Left lung (tissue), 10 donors: ENCODE results near the gene OR4K14. TPM values are rescaled to one million over a fixed set of nuclear protein-coding genes. Genes with fewer than 3 reads are reported as not detected.
"Not testable (repeated sequence)": the region's sequence is repeated elsewhere in the genome, so short reads cannot be mapped to it uniquely, and the experiment has no call there.

Experiments used
- ATAC-seq: fragments of 200-7000 bp; cut with Tn5 transposase; one replicate; pipeline ENCODE4 v1.9.1; 2020; ENCODE audit warnings: moderate library complexity
- DNase-seq, 4 donors: peaks; one replicate each; pipeline ENCODE4 v3.0.0-alpha.2; 2013 to 2020
- H3K27ac ChIP-seq, 2 donors: fragments of 200-600 bp; sonication (generic) in 1 of 2; one replicate each; pipeline versions ENCODE4 v1.5.0 to v1.8.0; 2020 to 2021
- H3K27me3 ChIP-seq, 2 donors: fragments of 200-600 bp; sonication (generic) in 1 of 2; one replicate each; pipeline versions ENCODE4 v1.5.0 to v1.8.0; 2020 to 2021
- H3K36me3 ChIP-seq, 2 donors: fragments of 200-600 bp; sonication (generic) in 1 of 2; one replicate each; pipeline versions ENCODE4 v1.5.0 to v1.8.0; 2020 to 2021
- H3K4me1 ChIP-seq, 2 donors: fragments of 200-600 bp; one replicate each; pipeline ENCODE4 v1.8.0; 2021
- H3K4me3 ChIP-seq, 2 donors: fragments of 200-600 bp; sonication (generic) in 1 of 2; one replicate each; pipeline versions ENCODE4 v1.5.0 to v1.8.0; 2020 to 2021; ENCODE audit warnings: mild to moderate bottlenecking in 1 of 2
- H3K9me3 ChIP-seq, 2 donors: fragments of 200-600 bp; sonication (generic) in 1 of 2; one replicate each; pipeline versions ENCODE4 v1.5.0 to v1.8.0; 2020 to 2021
- CTCF ChIP-seq, 2 donors: fragments of 200-600 bp; sonication (generic) in 1 of 2; IDR thresholded peaks; one replicate each; pipeline versions ENCODE4 v1.5.0 to v1.8.0; 2021; ENCODE audit warnings: antibody characterized with exemption in 2 of 2
- intact Hi-C, 2 donors: fragments of 100-400 bp; cut with DNase I; formaldehyde crosslinking; loops; one replicate each; pipeline versions ENCODE4 v1.11.2 to v1.14.2; 2022
- polyA plus RNA-seq, 6 donors: library from polyadenylated mRNA; unstranded; fragments of 120-200 nt; gene quantifications; one replicate each; pipeline ENCODE4 v1.2.1, GENCODE V29; 2013; ENCODE audit not compliant: insufficient read length in 6 of 6
- total RNA-seq, 2 donors: library from RNA; stranded (reverse); fragmentation: NEBNext Ultra II Directional; extraction: Animal tissue kit (Norgen Biotek cat#: 25700); gene quantifications; one replicate each; pipeline ENCODE4 v1.2.1, GENCODE V29; 2021
- donor health status: DM: no; HTN: yes; CAD: no.
- donor health status: DM: no; HTN: no; CAD: no.

The OR4K14 gene
- total and polyA plus RNA-seq, 8 donors: not detected

- no peak for ATAC-seq
Measured at GRCh38 chr14:19993438-19993837, 25.7 kb downstream of the OR4K14 start.

GRCh38 chr14:19975291-19975690 is 43.8 kb downstream of the OR4K14 start, which contains the start of gene OR4K15:
TSS of gene OR4K15 (plus strand) at chr14:19975591. CDS start at chr14:19975591, 0 bp downstream.
- TF ChIP-seq CTCF (IDR thresholded peaks at IDR 0.05): no peak

More at GRCh38 chr14:19993438-19993837, 25.7 kb downstream of the OR4K14 start:
- H3K4me1 ChIP-seq: no peaks in the 10 kb centered on the region
- no peak overlapping the region for H3K27ac ChIP-seq
- intact Hi-C loops: no loop called here
- no peaks in the 10 kb centered on the region for H3K9me3 ChIP-seq
- no peaks in the 10 kb centered on the region for H3K36me3 ChIP-seq
- no peaks in the 10 kb centered on the region for H3K27me3 ChIP-seq
- TF ChIP-seq CTCF (IDR thresholded peaks at IDR 0.05): no peak
- DNase-seq: no peak
- no peak overlapping the region for H3K4me3 ChIP-seq

DNA sequence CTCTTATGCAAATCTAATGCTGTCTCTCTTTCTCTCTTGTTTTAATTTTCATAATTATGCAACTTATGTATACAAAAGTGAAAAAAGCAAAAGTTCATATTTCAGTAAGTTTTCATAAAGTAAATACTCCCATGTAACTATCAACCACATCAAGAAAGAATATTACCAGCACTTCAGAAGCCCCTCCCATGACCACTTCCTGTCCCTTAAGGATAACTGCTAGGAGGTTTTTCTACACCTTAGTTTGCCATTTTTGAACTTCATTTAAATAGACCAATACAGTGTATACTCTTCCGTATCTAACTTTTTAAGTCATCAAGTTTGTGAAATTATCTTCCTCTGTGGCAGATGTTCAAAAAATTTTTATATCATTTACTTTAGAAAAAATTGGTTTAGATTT is 44.3 kb downstream of the OR4K14 start:
- no peaks in the 10 kb centered on the region for H3K9me3 ChIP-seq
- no peak overlapping the region for H3K4me3 ChIP-seq
- ATAC-seq: no peak
- intact Hi-C loops: no loop called here
- DNase-seq: no peak
- H3K4me1 ChIP-seq: no peaks in the 10 kb centered on the region
- no peak for TF ChIP-seq CTCF (IDR thresholded peaks at IDR 0.05)
- no peak overlapping the region for H3K27ac ChIP-seq
- no peaks in the 10 kb centered on the region for H3K27me3 ChIP-seq
- no peaks in the 10 kb centered on the region for H3K36me3 ChIP-seq

More at GRCh38 chr14:19975291-19975690, 43.8 kb downstream of the OR4K14 start, which contains the start of gene OR4K15:
- no peaks in the 10 kb centered on the region for H3K36me3 ChIP-seq
- H3K4me3 ChIP-seq: no peak within 1 kb of the TSS
- ATAC-seq: no peak
- H3K4me1 ChIP-seq: no peaks in the 10 kb centered on the region
- H3K9me3 ChIP-seq: no peaks in the 10 kb centered on the region
- H3K27ac ChIP-seq: no peak within 1 kb of the TSS
- intact Hi-C loops: no loop called here
- DNase-seq: no peak
- H3K27me3 ChIP-seq: no peaks in the 10 kb centered on the region

DNA sequence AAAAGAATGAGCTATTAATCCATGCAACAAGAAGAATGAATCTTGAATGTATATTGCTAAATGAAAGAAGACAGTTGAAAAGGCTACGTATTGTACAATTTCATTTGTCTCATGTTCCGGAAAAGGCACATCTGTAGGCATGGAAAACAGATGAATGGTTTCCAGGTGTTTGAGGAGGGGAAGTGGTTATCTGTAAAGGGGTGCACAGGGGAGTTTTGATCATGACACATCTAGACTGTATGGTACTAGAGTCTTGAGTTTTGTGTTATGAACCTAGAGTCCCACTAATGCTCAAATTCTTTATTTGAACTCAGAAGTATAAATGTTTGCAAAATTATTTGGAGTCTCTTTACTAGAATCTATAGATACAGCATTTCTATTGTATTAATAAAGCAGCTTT is 49.4 kb downstream of the OR4K14 start:
- H3K4me1 ChIP-seq, ATAC-seq, intact Hi-C loops, H3K9me3 ChIP-seq, DNase-seq, H3K4me3 ChIP-seq, H3K27me3 ChIP-seq, H3K36me3 ChIP-seq, H3K27ac ChIP-seq: not testable (repeated sequence)

Other genes starting within 250 kb of the OR4K14 start
- not detected for gene OR4M1, start 245.8 kb downstream of the OR4K14 start, total RNA-seq
- gene OR4M1, start 245.8 kb downstream of the OR4K14 start, polyA plus RNA-seq: not detected
- gene OR4N2, start 215.5 kb downstream of the OR4K14 start, total RNA-seq: not detected
- gene OR4N2, start 215.5 kb downstream of the OR4K14 start, polyA plus RNA-seq: not detected
- gene OR4K2, start 144.2 kb downstream of the OR4K14 start, total RNA-seq: not detected
- gene OR4K2, start 144.2 kb downstream of the OR4K14 start, polyA plus RNA-seq: not detected
- gene OR4K5, start 98.7 kb downstream of the OR4K14 start, total RNA-seq: not detected
- gene OR4K5, start 98.7 kb downstream of the OR4K14 start, polyA plus RNA-seq: not detected
- gene OR4K1, start 88.4 kb downstream of the OR4K14 start, total RNA-seq: not detected
- not detected for gene OR4K1, start 88.4 kb downstream of the OR4K14 start, polyA plus RNA-seq
- not detected for gene OR4K15, start 43.7 kb downstream of the OR4K14 start, total RNA-seq
- gene OR4K15, start 43.7 kb downstream of the OR4K14 start, polyA plus RNA-seq: not detected
- gene OR4Q2, start 17.1 kb downstream of the OR4K14 start, total RNA-seq: not detected
- gene OR4Q2, start 17.1 kb downstream of the OR4K14 start, polyA plus RNA-seq: not detected
- gene OR4K13, start 16.7 kb upstream of the OR4K14 start, total RNA-seq: not detected
- under 1 TPM in 2 of 6 donors, not detected in 4; 0.03 TPM for gene OR4K13, start 16.7 kb upstream of the OR4K14 start, polyA plus RNA-seq
- not detected for gene OR4L1, start 40.7 kb upstream of the OR4K14 start, total RNA-seq
- gene OR4L1, start 40.7 kb upstream of the OR4K14 start, polyA plus RNA-seq: not detected
- gene OR4K17, start 91.4 kb upstream of the OR4K14 start, total RNA-seq: not detected
- gene OR4K17, start 91.4 kb upstream of the OR4K14 start, polyA plus RNA-seq: under 1 TPM; 0.03 to 0.11 (median 0.08) TPM
- gene OR4N5, start 119.5 kb upstream of the OR4K14 start, total RNA-seq: not detected
- not detected for gene OR4N5, start 119.5 kb upstream of the OR4K14 start, polyA plus RNA-seq
- not detected for gene OR11G2, start 171.6 kb upstream of the OR4K14 start, total RNA-seq
- under 1 TPM in 3 of 6 donors, not detected in 3; 0.06 TPM for gene OR11G2, start 171.6 kb upstream of the OR4K14 start, polyA plus RNA-seq
- gene OR11H6, start 204.4 kb upstream of the OR4K14 start, total RNA-seq: not detected
- gene OR11H6, start 204.4 kb upstream of the OR4K14 start, polyA plus RNA-seq: not detected
- gene OR11H7, start 209.7 kb upstream of the OR4K14 start, total RNA-seq: not detected
- gene OR11H7, start 209.7 kb upstream of the OR4K14 start, polyA plus RNA-seq: under 1 TPM; 0.32 to 0.98 (median 0.75) TPM
- gene OR11H4, start 220.0 kb upstream of the OR4K14 start, total RNA-seq: not detected
- under 1 TPM in 3 of 6 donors, not detected in 3; 0.11 to 0.20 (median 0.13) TPM for gene OR11H4, start 220.0 kb upstream of the OR4K14 start, polyA plus RNA-seq